NCI-H2196 (cell line): Measurements from ENCODE around the gene DOCK4.

Experiments used
- DNase-seq: peaks from one replicate; lab custom pipeline; 2025; ENCODE audit not compliant: unreplicated experiment; lab: John Stamatoyannopoulos, UW

DOCK4 gene

DNA sequence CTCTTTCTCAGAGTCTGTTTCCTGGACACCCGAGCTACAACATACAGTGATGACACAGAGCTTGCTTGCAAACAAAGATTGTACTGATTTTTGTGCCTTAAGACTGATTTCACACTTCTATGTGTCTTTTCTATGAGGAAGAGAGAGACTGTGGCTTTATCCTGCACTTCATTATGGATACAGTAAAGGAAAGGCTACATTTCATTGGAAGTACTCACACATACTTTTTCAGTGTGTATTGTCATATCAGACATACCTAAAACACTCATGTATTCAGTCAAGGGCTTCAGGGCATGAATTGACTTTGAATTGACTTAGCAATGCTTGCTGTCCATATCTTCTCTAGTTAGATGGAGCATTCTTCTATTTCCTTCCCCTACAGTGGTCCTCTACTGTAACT lies 508.4 kb downstream of the DOCK4 start:
- DNase-seq = no peak

DNA sequence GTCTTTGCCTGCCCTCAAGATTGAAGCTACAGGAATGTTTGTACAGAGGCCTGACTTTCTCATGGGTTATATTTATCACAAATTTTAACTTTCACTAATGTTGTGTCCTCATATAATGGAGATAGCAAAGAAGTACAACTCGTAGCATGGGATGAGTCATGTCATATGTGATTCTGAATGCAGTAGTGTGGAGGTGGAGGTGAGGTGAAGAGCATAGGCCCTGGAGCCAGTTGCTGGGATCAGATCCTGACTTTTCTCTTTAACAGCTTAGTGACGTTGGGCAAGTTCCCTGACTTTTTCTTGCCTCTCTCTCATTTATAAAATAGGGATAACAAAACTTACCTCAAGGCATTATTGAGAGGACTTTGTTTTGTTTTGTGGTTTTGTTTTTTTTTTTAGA lies 511.8 kb downstream of the DOCK4 start:
- DNase-seq = no peak

DNA sequence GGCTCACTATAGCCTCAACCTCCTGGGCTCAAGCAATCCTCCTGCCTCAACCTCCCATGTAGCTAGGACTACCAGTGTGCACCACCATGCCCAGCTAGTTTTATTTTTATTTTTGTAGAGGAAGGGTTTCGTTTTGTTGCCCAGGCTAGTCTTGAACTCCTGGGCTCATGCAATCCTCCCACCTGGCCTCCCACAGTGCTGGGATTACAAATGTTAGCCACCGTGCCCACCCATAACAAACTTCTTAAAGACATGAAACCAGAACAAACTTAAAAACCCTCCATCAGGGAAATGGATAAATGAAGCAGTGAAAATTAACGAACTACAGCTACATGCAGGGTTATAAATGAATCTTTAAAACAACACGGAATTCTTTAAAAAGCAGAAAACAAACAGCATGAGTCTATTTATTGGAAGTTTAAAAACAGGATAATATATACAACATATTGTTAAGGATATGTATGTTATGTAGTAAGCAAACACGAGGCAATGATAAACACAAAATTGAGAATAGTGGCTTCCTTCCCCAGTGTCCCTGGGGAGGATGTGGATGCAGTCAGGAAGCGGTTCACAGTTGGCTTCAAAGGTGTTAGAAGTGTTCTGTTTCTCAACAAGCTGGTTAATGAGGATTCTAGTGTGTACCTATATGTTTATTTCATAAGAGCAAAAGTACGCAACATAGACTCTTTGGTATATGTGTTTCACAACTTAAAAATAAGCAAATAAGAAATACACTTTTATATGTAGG lies 515.7 kb downstream of the DOCK4 start:
- DNase-seq = no peak

DNA sequence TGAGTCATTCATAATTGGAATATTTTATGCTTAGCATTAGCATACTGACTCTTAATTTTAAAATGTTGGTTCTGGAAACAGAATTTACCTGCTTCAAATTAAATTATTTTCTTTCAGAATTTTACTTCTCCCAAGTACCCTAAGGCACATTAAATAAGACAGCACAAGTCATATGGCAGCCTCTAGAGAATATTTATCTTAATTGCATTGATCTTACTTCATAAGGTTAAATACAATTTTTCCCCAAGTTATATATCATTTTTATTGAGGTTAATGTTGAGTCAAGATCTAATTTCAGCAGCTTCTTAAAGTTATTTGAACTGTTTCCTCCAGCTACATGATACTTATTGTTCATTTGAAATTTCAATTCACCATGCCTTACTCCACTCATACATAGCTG lies 520.9 kb downstream of the DOCK4 start:
- no peak for DNase-seq

DNA sequence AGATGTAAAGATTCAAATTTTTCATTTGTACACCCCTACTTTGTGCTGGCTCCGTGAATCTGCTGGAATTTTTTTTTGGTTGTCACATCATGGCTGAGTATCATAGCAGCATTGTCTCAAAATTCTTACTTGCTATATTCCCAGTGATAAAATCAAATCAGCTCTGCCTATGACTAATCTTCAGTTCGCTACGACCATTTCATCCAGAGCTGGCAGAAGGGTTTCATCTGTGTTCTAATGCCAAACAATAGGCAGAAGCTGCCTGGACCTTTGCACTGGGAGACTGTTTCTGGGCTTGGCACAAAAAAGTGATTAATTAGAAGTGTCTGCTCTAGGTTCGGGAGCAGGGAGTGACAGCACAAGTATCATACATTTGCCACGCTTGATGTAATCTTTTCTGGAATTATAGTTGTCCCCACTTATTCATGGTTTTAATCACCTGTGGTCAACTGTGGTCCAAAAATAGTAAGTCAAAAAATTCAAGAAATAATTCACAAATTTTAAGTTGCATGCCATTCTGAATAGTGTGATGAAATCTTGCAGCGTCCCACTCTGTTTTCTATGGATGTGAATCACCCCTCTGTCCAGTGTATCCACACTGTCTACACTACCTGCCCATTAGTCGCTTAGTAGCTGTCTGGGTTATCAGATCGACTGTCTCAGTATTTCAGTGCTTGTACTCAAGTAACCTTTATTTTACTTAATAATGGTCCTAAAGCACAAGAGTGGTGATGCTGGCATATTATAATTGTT lies 523.4 kb downstream of the DOCK4 start:
- DNase-seq = no peak

DNA sequence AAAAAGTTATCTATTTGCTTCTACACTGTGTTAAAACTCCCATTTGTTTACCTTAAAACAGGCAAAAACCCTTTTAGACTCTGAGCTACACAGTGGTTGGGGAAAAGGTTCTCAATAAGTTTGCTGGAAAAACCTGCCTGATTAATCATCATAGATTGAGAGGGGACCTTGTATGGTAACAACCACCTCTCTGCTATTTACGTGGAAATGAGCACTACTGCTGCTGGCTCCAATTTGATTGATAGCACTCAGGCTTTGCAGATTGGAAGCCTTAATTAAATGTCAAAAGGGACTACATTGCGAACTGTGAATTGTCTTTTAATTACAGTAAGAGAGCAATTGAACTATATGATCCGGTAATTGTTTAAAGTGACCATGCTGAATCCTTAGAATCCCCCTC lies 525.0 kb downstream of the DOCK4 start:
- DNase-seq = no peak

DNA sequence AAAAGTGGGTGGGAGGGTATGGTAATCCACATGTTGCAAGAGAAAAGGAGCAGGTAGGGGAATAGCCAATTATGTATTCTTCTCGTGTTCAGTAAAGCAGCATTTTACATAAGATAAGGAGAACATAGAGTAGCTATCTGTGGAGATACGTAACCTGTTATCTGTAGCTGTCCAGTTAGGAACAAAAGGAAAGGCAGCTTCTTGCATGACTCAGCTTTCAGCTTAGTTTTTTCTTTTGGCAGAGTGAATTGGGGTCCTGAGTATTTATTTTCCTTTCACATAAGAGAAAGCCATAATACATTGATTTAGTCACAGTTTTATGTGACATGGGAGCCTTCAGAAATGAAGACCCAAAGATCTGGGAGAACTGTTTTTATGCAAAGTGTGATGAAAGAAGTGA lies 527.2 kb downstream of the DOCK4 start:
- DNase-seq = no peak

DNA sequence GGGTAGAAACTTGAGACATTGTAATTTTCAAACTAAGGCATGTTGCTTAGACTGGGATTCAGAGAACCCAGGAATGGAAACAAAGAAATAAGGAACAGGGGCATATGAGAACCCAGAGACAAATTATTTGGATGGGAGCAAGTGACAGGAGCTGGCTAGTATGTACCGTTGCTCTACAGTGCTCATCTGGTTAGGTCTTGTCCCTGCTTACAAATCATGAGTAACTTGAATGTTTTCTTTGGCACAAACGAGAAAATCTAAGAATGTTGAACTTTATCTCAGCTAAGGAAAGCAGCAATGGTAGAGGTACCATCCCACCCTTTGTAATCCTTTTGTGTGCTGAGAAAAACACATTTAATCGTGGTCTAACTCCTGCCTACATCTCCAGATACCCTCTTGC lies 527.9 kb downstream of the DOCK4 start:
- DNase-seq = no peak

DNA sequence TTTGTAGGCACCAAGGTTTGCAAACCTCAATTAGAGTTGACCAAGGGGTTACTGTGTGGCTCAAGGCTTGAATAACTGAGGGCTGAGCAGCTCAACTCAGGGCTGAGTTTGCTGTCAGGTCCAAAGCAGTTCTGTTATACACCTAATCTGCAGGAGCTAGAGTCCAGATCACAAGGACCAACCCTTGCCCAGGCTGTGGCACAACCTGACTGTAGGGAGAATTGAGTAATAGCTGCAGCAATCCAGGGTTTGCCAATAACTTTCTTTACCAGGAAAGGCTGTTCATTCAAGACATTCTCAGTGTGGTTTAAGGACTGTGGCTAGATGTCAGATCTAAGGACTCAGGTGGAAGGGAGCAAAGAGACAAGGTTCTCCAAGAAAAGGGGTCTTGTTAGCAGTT lies 528.4 kb downstream of the DOCK4 start:
- DNase-seq = no peak

DNA sequence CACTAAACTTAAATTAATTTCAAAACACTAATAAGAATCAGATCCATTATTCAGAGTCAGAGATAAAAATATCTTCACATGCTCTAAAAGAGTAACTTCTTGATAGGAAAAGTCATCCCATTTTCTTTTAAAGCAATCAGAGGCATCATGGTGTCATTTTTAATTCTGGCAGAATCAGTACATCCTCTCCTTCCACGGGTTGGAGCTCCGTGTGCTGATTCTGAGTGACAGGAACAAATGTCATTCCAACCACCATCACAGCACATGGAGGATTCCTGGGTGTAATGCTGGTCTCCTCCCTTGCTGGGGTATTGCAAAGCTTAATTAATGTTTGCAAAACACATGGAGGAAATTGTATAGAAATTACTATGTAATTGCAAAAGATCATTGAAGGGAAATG lies 529.4 kb downstream of the DOCK4 start:
- DNase-seq = no peak
